Neuronal stem cell (in vitro differentiated cells): Measurements from ENCODE around the gene SCAP.

Source experiments
- DNase-seq: peaks from one replicate; pipeline ENCODE4 v3.0.0-alpha.2; 2013; ENCODE audit warnings: low spot score
- H2AFZ ChIP-seq: one replicate; pipeline ENCODE4 v1.6.1; 2013; ENCODE audit warnings: mild to moderate bottlenecking, low read length, inconsistent platforms
- H2AK5ac ChIP-seq: 2 replicates; pipeline ENCODE4 v1.6.1; 2013; ENCODE audit warnings: low read depth, mild to moderate bottlenecking, inconsistent platforms, low read length, moderate library complexity, mixed read lengths
- H2BK120ac ChIP-seq: 2 replicates; pipeline ENCODE4 v1.6.1; 2013; ENCODE audit warnings: low read depth, mild to moderate bottlenecking, inconsistent platforms, low read length, moderate library complexity, mixed read lengths
- H2BK12ac ChIP-seq: one replicate; pipeline ENCODE4 v1.6.1; 2013; ENCODE audit warnings: low read length, inconsistent platforms
- H2BK15ac ChIP-seq: 2 replicates; pipeline ENCODE4 v1.6.1; 2013; ENCODE audit warnings: mild to moderate bottlenecking, low read length, inconsistent platforms, mixed read lengths
- H2BK5ac ChIP-seq: one replicate; pipeline ENCODE4 v1.6.1; 2013; ENCODE audit warnings: inconsistent platforms, mild to moderate bottlenecking, low read length, moderate library complexity
- H3K14ac ChIP-seq: one replicate; pipeline ENCODE4 v1.6.1; 2013; ENCODE audit warnings: low read length, inconsistent platforms
- H3K18ac ChIP-seq: 2 replicates; pipeline ENCODE4 v1.6.1; 2013; ENCODE audit warnings: low read length, inconsistent platforms
- H3K23ac ChIP-seq: 2 replicates; pipeline ENCODE4 v1.6.1; 2013; ENCODE audit warnings: low read depth, mild to moderate bottlenecking, mixed read lengths, low read length, inconsistent platforms; ENCODE audit not compliant: poor library complexity
- H3K27ac ChIP-seq: replicated peaks from 3 replicates; pipeline ENCODE4 v1.5.1; 2013; ENCODE audit warnings: low read length, inconsistent platforms
- H3K27me3 ChIP-seq, 3 experiments: 2 replicates each; pipeline ENCODE4 v1.6.1; 2013; ENCODE audit warnings: low read length in 3 of 3, mild to moderate bottlenecking in 2 of 3, inconsistent platforms in 1 of 3, low read depth in 1 of 3, mixed read lengths in 1 of 3, moderate library complexity in 1 of 3; ENCODE audit not compliant: control insufficient read depth in 3 of 3, insufficient read depth in 3 of 3
- H3K36me3 ChIP-seq, 2 donors: replicated peaks in 1 of 2; 2 replicates each; pipeline ENCODE4 v1.6.1; 2013; ENCODE audit warnings: low read length in 2 of 2; ENCODE audit not compliant: control insufficient read depth in 2 of 2, insufficient read depth in 2 of 2
- H3K4ac ChIP-seq: 2 replicates; pipeline ENCODE4 v1.6.1; 2013; ENCODE audit warnings: inconsistent platforms, mild to moderate bottlenecking, low read length, moderate library complexity
- H3K4me1 ChIP-seq, 2 donors: 1 replicate in 1 of 2; 2 replicates in 1 of 2; pipeline ENCODE4 v1.6.1; 2013; ENCODE audit warnings: low read length in 2 of 2, low read depth in 1 of 2; ENCODE audit not compliant: control insufficient read depth in 2 of 2, insufficient read depth in 1 of 2
- H3K4me2 ChIP-seq: one replicate; pipeline ENCODE4 v1.6.1; 2013; ENCODE audit warnings: mild to moderate bottlenecking, low read length, inconsistent platforms; ENCODE audit not compliant: insufficient read depth, poor library complexity, severe bottlenecking
- H3K4me3 ChIP-seq, 2 donors: 2 replicates each; pipeline ENCODE4 v1.5.1; 2013; ENCODE audit warnings: low read length in 2 of 2, mild to moderate bottlenecking in 2 of 2, inconsistent platforms in 1 of 2, moderate library complexity in 1 of 2
- H3K79me1 ChIP-seq: one replicate; pipeline ENCODE4 v1.6.1; 2013; ENCODE audit warnings: low read depth, mild to moderate bottlenecking, inconsistent platforms, low read length, moderate library complexity
- H3K9ac ChIP-seq: one replicate; pipeline ENCODE4 v1.6.1; 2013; ENCODE audit warnings: mild to moderate bottlenecking, low read depth, low read length, inconsistent platforms; ENCODE audit not compliant: poor library complexity
- H3K9me3 ChIP-seq, 2 donors: replicated peaks in 1 of 2; 2 replicates each; pipeline versions ENCODE3 to v1.6.1; 2013; ENCODE audit warnings: low read length in 2 of 2, mild to moderate bottlenecking in 2 of 2, inconsistent platforms in 1 of 2, low read depth in 1 of 2, mixed read lengths in 1 of 2, moderate library complexity in 1 of 2; ENCODE audit not compliant: control insufficient read depth in 2 of 2, insufficient read depth in 1 of 2
- H4K8ac ChIP-seq: one replicate; pipeline ENCODE4 v1.6.1; 2013; ENCODE audit warnings: low read depth, mild to moderate bottlenecking, inconsistent platforms, low read length, moderate library complexity
- H4K91ac ChIP-seq: one replicate; pipeline ENCODE4 v1.6.1; 2013; ENCODE audit warnings: low read length, low read depth, mild to moderate bottlenecking, inconsistent platforms; ENCODE audit not compliant: poor library complexity
- WGBS, 2 donors: extraction: QIAGEN DNeasy Blood & Tissue Kit; methylation state at CpG; one replicate each; pipeline ENCODE4 v1.1.7; 2013; ENCODE audit warnings: missing lambda C conversion rate in 2 of 2, mixed read lengths in 1 of 2; ENCODE audit not compliant: insufficient read length in 2 of 2, insufficient replicate concordance in 1 of 2; ENCODE audit errors: extremely low coverage in 2 of 2; 5-methylcytosine and 5-hydroxymethylcytosine counted together

The SCAP gene

GRCh38 chr3:47414161-47414564 is 61.6 kb downstream of the SCAP start:
- H3K27ac ChIP-seq, result no peak overlapping the region

GRCh38 chr3:47413751-47414150 is 62.0 kb downstream of the SCAP start:
- no CpG with 5 or more reads among the region's 7 CpGs for WGBS, 2 donors
- Histone ChIP-seq H3K9me3 (peaks cover 0 to 6% of the 10 kb centered on the region in 2 donors), H4K8ac (no peak overlapping the region), H3K79me1 (peaks cover 9% of the 10 kb centered on the region), H3K9ac (no peak overlapping the region), H2AK5ac (no peak overlapping the region), H2AFZ (no peak overlapping the region), H3K36me3 (peaks cover 49 to 81% of the 10 kb centered on the region in 2 donors), H3K18ac (no peak overlapping the region), H3K23ac (peak overlapping the region; percentile 81), H4K91ac (no peak overlapping the region), H3K14ac (no peak overlapping the region), H2BK12ac (no peak overlapping the region), H2BK15ac (no peak overlapping the region), H3K27me3 (no peaks in the 10 kb centered on the region), H3K4me3 (no peak overlapping the region), H3K4me2 (no peak overlapping the region), H3K4ac (no peak overlapping the region), H2BK120ac (no peak overlapping the region), H2BK5ac (no peak overlapping the region), H3K27ac (no peak overlapping the region), H3K4me1 (peaks cover 0 to 1% of the 10 kb centered on the region in 2 donors)
- no peak for DNase-seq

More at GRCh38 chr3:47414161-47414564, 61.6 kb downstream of the SCAP start:
- Histone ChIP-seq H2BK120ac (no peak overlapping the region), H2BK15ac (no peak overlapping the region), H3K27me3 (no peaks in the 10 kb centered on the region), H3K79me1 (peaks cover 9% of the 10 kb centered on the region), H2BK5ac (no peak overlapping the region), H2BK12ac (no peak overlapping the region), H4K8ac (no peak overlapping the region), H3K23ac (peak overlapping the region; percentile 81), H3K4me1 (peaks cover 0 to 1% of the 10 kb centered on the region in 2 donors), H2AFZ (no peak overlapping the region), H3K14ac (no peak overlapping the region), H3K4ac (no peak overlapping the region), H3K9ac (peak overlapping the region; percentile 64), H3K4me2 (no peak overlapping the region), H4K91ac (no peak overlapping the region), H3K36me3 (peaks cover 52 to 81% of the 10 kb centered on the region in 2 donors), H3K18ac (no peak overlapping the region), H3K9me3 (peaks cover 0 to 6% of the 10 kb centered on the region in 2 donors), H2AK5ac (no peak overlapping the region), H3K4me3 (no peak overlapping the region)
- no CpG with 5 or more reads among the region's 3 CpGs for WGBS, 2 donors
- no peak for DNase-seq

GRCh38 chr3:47412842-47413520 is 62.8 kb downstream of the SCAP start:
- Histone ChIP-seq H3K27me3 (no peaks in the 10 kb centered on the region), H2BK120ac (no peak overlapping the region), H3K4ac (no peak overlapping the region), H4K8ac (no peak overlapping the region), H3K18ac (no peak overlapping the region), H3K9me3 (peaks cover 0 to 6% of the 10 kb centered on the region in 2 donors), H3K9ac (no peak overlapping the region), H4K91ac (no peak overlapping the region), H2BK15ac (no peak overlapping the region), H3K27ac (no peak overlapping the region), H3K4me2 (no peak overlapping the region), H2BK5ac (no peak overlapping the region), H3K23ac (no peak overlapping the region), H2BK12ac (no peak overlapping the region), H2AK5ac (no peak overlapping the region), H3K79me1 (peaks cover 5% of the 10 kb centered on the region), H2AFZ (no peak overlapping the region), H3K36me3 (peaks cover 50 to 87% of the 10 kb centered on the region in 2 donors), H3K14ac (no peak overlapping the region), H3K4me3 (no peak overlapping the region), H3K4me1 (peaks cover 0 to 1% of the 10 kb centered on the region in 2 donors)
- DNase-seq, result no peak
- no CpG with 5 or more reads among the region's 12 CpGs for WGBS, 2 donors

GRCh38 chr3:47412453-47412756 is 63.3 kb downstream of the SCAP start:
- Histone ChIP-seq H3K14ac (no peak overlapping the region), H4K8ac (no peak overlapping the region), H3K27ac (no peak overlapping the region), H4K91ac (no peak overlapping the region), H3K4me1 (peaks cover 0 to 1% of the 10 kb centered on the region in 2 donors), H2AK5ac (no peak overlapping the region), H3K79me1 (peaks cover 5% of the 10 kb centered on the region), H3K9ac (no peak overlapping the region), H3K4ac (no peak overlapping the region), H3K4me2 (no peak overlapping the region), H2BK5ac (no peak overlapping the region), H3K23ac (peak overlapping the region; percentile 65), H2BK15ac (no peak overlapping the region), H2BK12ac (no peak overlapping the region), H3K18ac (no peak overlapping the region), H3K27me3 (no peaks in the 10 kb centered on the region), H3K4me3 (no peak overlapping the region), H3K36me3 (peaks cover 55 to 91% of the 10 kb centered on the region in 2 donors), H3K9me3 (peaks cover 0 to 7% of the 10 kb centered on the region in 2 donors), H2BK120ac (no peak overlapping the region), H2AFZ (no peak overlapping the region)
- WGBS, 2 donors, result no CpG with 5 or more reads among the region's 5 CpGs
- DNase-seq, result no peak
